DLD1 (cell line): ENCODE data around the gene EIF5A.
"Not testable (repeated sequence)": the region's sequence is repeated elsewhere in the genome, so short reads cannot be mapped to it uniquely, and the experiment has no call there.

ENCODE experiments used
- in situ Hi-C: cut with HindIII; loops from 2 replicates; pipeline ENCODE4 v1.10.0; 2017; ENCODE audit warnings: low sequenced_read_pairs

The EIF5A gene

GRCh38 chr17:7329374-7329996 lies 22.1 kb downstream of the EIF5A start:
- in situ Hi-C loops, result no loop called here

- in situ Hi-C loops, result no loop called here
Observed at GRCh38 chr17:7329997-7330637, 22.7 kb downstream of the EIF5A start.

- in situ Hi-C loops, result no loop called here
Observed at GRCh38 chr17:7330638-7331015, 23.2 kb downstream of the EIF5A start.

GRCh38 chr17:7332111-7332510 lies 24.7 kb downstream of the EIF5A start:
- in situ Hi-C loops, result no loop called here

- in situ Hi-C loops, result not testable (repeated sequence)
Observed at GRCh38 chr17:7332600-7333069, 25.2 kb downstream of the EIF5A start.

GRCh38 chr17:7334938-7335538 lies 27.6 kb downstream of the EIF5A start:
- in situ Hi-C loops, result no loop called here

GRCh38 chr17:7335765-7336164 lies 28.3 kb downstream of the EIF5A start:
- in situ Hi-C loops, result not testable (repeated sequence)

- in situ Hi-C loops, result no loop called here
Observed at GRCh38 chr17:7336240-7337175, 29.1 kb downstream of the EIF5A start, which contains the start of gene ACAP1. ACAP1 (plus strand) TSS chr17:7336529; CDS start chr17:7336735, 206 bp downstream.

- in situ Hi-C loops, result not testable (repeated sequence)
Observed at GRCh38 chr17:7337600-7337999, 30.2 kb downstream of the EIF5A start.

- in situ Hi-C loops, result no loop called here
Observed at GRCh38 chr17:7340179-7340578, 32.8 kb downstream of the EIF5A start.

GRCh38 chr17:7341842-7342241 lies 34.4 kb downstream of the EIF5A start:
- in situ Hi-C loops, result no loop called here

GRCh38 chr17:7343250-7343649 lies 35.8 kb downstream of the EIF5A start:
- in situ Hi-C loops, result no loop called here

- in situ Hi-C loops, result no loop called here
Observed at GRCh38 chr17:7346761-7347614, 39.6 kb downstream of the EIF5A start.

- in situ Hi-C loops, result no loop called here
Observed at GRCh38 chr17:7347630-7348477, 40.4 kb downstream of the EIF5A start.

GRCh38 chr17:7348478-7349242 lies 41.2 kb downstream of the EIF5A start:
- in situ Hi-C loops, result no loop called here

GRCh38 chr17:7351665-7352502 lies 44.5 kb downstream of the EIF5A start, which contains the start of gene KCTD11:
KCTD11 (plus strand) TSS chr17:7352162.
- in situ Hi-C loops, result no loop called here

GRCh38 chr17:7352503-7352889 lies 45.1 kb downstream of the EIF5A start:
- in situ Hi-C loops, result no loop called here
